SK-N-MC (cell line): ENCODE data around the gene GFOD1.

ENCODE experiments used
- EZH2 ChIP-seq: fragments of 200-600 bp; sonication (generic); IDR thresholded peaks from one replicate; pipeline ENCODE4 v1.6.1; 2017; ENCODE audit warnings: antibody characterized with exemption
- POLR2AphosphoS5 ChIP-seq: IDR thresholded peaks from 2 replicates; pipeline ENCODE4 v1.6.1; 2012; ENCODE audit warnings: mild to moderate bottlenecking, low read depth, low read length, borderline replicate concordance

DNA sequence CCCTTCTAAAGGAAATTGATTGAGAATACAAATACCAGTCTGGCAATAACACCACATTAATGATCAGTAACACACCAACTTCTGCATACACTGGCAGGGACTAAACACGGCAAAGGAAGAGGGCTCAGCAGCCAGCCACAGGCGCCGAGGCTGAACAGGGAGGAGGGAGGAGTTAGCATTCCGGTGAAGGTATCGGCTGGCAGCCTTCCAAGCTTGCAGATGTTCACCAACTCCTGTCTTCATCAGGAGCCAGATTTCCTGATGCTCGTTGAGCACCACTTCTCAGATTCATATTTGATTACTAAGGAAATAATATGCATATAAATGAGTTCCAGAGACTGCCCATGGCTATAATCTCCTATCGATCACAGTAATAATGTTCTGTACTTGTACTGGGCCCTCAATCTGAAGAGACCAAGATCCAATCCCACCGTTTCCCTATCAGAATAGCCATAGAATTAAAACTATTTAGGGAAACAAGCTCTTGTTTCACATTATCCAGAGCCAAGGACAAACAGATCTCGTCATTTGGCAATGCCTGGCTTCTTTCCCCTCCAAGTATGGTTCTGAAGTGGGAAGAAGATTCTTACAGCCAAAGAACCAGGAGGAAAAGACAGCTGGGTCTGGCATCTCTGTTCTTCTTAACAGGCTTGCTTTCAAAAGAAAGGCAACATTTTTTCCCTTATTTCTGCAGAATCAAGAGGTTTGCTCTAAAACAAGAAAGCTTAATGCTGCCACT, 42.2 kb downstream of the GFOD1 start:
- TF ChIP-seq EZH2: no peak
- TF ChIP-seq POLR2AphosphoS5: no peak
